Spinal cord (tissue), 10 donors: ENCODE measurements around the gene CREB5. TPM values are rescaled to one million over a fixed set of nuclear protein-coding genes. Genes with fewer than 3 reads are reported as not detected.

Source experiments
- DNase-seq, 6 donors: peaks; one replicate each; pipeline versions ENCODE4 v3.0.0 to v3.0.0-alpha.2; 2013 to 2015; ENCODE audit warnings: low spot score in 6 of 6, low read depth in 4 of 6
- H3K27ac ChIP-seq: one replicate; pipeline ENCODE4 v1.5.1; 2013; ENCODE audit warnings: low read depth, low read length, control low read depth
- H3K27me3 ChIP-seq: one replicate; pipeline ENCODE4 v1.6.1; 2013; ENCODE audit warnings: low read length; ENCODE audit not compliant: control insufficient read depth, insufficient read depth
- H3K36me3 ChIP-seq: one replicate; pipeline ENCODE4 v1.6.1; 2013; ENCODE audit warnings: low read length; ENCODE audit not compliant: control insufficient read depth, insufficient read depth
- H3K4me1 ChIP-seq: one replicate; pipeline ENCODE4 v1.6.1; 2013; ENCODE audit warnings: low read length; ENCODE audit not compliant: control insufficient read depth, insufficient read depth
- H3K4me3 ChIP-seq: one replicate; pipeline ENCODE4 v1.5.1; 2013; ENCODE audit warnings: low read depth, low read length, control low read depth
- H3K9me3 ChIP-seq: one replicate; pipeline ENCODE4 v1.6.1; 2013; ENCODE audit warnings: low read length; ENCODE audit not compliant: control insufficient read depth, insufficient read depth
- WGBS: methylation state at CpG from one replicate; pipeline ENCODE4 v1.1.5; 2013; ENCODE audit warnings: missing lambda C conversion rate; ENCODE audit not compliant: insufficient coverage; 5-methylcytosine and 5-hydroxymethylcytosine counted together
- polyA plus RNA-seq, 2 donors: library from polyadenylated mRNA; unstranded; fragments of 120-200 nt; gene quantifications; one replicate each; pipeline ENCODE4 v1.2.1, GENCODE V29; 2013; ENCODE audit not compliant: insufficient read length in 2 of 2
- total RNA-seq, 2 donors: library from RNA; depleted of rRNA in 1 of 2; stranded (reverse); fragments of 120-200 nt in 1 of 2; fragments of >200 nt in 1 of 2; gene quantifications; one replicate each; pipeline versions ENCODE4 v1.2.3 to v1.2.4, GENCODE V29; 2013 to 2014
- donor health status: healthy.

Gene CREB5
- total and polyA plus RNA-seq, 4 donors, result 15.3 to 34.3 (median 17.0) TPM

DNA sequence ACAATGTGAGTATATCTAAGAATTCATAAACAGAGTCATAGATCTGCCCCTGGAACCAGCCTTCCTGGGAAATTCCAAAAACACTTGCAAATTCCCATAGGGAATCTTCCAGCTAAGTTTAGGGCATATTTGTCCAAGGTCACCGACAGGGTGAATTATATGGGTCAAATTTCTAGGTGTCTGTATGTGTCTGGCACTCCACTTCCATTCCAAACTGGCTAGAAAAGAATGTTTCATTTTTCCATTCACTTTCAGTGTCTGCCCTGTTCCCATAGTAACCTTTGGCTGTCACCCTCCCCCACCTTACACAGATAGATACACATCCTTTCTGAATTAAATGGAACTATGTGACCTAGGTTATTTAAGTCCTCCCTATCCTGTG lies 230.9 kb downstream of the CREB5 start:
- Histone ChIP-seq H3K9me3 (no peaks in the 10 kb centered on the region), H3K36me3 (no peaks in the 10 kb centered on the region), H3K27ac (no peak overlapping the region), H3K4me1 (peaks cover 3% of the 10 kb centered on the region), H3K4me3 (no peak overlapping the region), H3K27me3 (no peaks in the 10 kb centered on the region)
- WGBS, result no CpG with 5 or more reads among the region's 1 CpG
- DNase-seq, result peak in 1 of 6 donors; percentile 35

DNA sequence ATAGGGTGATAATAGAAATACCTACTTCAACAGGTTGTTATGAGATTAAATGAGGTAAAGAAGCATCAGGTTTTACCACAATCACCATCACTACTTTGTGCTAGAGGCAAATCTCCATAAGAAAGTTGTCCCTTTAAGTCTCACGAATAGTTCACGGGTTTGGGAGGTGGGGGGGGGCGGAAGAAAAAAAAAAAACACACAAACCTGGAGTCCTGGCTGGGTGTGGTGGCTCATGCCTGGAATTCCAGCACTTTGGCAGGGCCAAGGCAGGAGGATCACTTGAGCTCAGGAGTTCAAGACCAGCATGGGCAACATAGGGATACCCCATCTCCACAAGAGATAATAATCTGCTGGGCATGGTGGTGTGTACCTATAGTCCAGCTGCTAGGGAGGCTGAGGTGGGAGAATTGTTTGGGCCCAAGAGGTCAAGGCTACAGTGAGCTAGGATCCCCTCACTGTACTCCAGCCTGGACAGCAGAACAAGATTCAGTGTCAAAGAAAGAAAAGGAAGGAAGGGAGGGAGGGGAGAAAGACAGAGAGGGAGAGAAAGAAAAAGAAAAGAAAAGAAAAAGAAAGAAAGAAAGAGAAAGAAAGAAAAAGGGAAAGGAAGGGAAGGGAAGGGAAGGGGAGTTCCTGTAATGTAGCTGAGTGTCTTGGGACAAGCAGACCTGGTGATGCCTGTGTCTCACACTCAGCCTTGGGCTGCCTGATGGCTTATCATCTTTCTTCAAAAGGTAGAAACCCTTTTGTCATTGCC lies 231.4 kb downstream of the CREB5 start:
- no CpG with 5 or more reads among the region's 3 CpGs for WGBS
- no peak overlapping the region for H3K4me3 ChIP-seq

DNA sequence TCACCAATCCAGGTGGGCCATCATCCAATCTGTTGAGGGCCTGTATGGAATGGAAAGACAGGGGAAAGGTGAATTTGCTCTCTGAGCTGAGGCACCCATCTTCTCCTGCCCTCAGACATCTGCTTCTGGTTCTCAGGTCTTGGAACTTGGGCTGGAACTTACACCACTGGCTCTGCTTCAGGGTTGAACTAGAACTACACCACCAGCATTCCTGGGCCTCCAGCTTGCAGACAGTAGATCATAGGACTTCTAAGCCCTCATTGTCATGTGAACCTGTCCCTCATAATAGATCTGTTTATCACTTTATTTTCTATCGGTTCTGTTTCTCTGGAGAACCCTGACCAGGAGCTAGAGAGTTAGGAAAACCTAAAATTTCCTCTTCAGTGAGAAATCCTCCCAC lies 233.5 kb downstream of the CREB5 start:
- Histone ChIP-seq H3K9me3 (no peaks in the 10 kb centered on the region), H3K36me3 (no peaks in the 10 kb centered on the region), H3K4me1 (peaks cover 3% of the 10 kb centered on the region), H3K27ac (no peak overlapping the region), H3K27me3 (no peaks in the 10 kb centered on the region), H3K4me3 (no peak overlapping the region)
- no CpG with 5 or more reads among the region's 1 CpG for WGBS
- no peak for DNase-seq

More for the DNA sequence above, 231.4 kb downstream of the CREB5 start:
- no peaks in the 10 kb centered on the region for H3K27me3 ChIP-seq
- H3K9me3 ChIP-seq, result no peaks in the 10 kb centered on the region
- H3K27ac ChIP-seq, result no peak overlapping the region
- DNase-seq, result no peak
- no peaks in the 10 kb centered on the region for H3K36me3 ChIP-seq
- peaks cover 3% of the 10 kb centered on the region for H3K4me1 ChIP-seq

DNA sequence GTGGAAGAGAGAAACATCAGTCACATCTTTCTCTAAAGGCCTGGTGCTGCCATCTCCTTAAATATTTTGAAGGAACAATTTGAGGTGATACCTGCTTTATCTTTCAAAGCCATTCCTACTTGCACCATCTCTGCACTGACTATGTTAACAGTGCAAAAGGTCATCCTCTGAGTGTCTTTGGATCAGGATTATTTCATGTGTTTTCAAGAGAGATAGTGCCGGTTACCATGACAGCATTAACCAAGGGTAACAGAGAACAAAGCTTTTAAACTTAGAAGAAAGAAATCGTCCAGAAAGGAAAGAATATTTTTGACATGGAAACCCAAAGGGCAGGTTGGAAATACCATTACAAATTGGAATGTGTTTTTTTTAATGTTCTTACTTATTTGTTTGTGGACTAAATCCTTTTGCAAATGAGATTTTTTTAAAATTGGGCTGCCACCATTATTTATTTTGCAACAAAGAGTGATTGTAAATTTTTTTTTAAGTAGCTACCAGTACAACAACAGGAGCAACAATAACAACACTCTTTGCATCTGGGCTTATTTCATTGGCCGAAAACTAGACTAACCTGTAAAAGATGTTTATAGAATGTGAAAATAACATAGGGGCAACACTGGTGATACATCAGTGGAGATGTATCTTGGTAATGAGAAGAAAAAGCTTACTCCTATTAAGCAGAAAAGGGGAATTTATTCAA lies 234.2 kb downstream of the CREB5 start:
- no peak overlapping the region for H3K27ac ChIP-seq
- 42% methylated on average over 2 of the region's 3 CpGs for WGBS
- peak in 1 of 6 donors; percentile 54 for DNase-seq
- H3K36me3 ChIP-seq, result no peaks in the 10 kb centered on the region
- H3K27me3 ChIP-seq, result no peaks in the 10 kb centered on the region
- H3K4me1 ChIP-seq, result peaks cover 3% of the 10 kb centered on the region
- H3K4me3 ChIP-seq, result no peak overlapping the region
- H3K9me3 ChIP-seq, result no peaks in the 10 kb centered on the region

DNA sequence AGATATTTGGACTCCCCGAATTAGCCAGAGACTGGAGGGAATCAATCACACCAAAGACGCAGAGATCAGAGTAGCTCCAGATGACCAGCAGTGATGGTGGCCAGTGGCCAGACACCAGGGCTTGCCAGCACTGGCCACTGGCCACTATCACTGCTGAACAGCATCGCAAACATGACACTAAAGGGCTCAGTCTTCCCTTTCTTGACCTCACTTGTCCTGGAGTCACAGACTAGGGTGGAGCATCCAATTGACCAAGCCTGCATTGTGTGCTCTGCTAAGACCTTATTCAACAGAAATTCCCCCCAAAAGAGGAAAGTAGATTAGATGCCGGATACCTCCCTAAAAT lies 234.7 kb downstream of the CREB5 start:
- no peaks in the 10 kb centered on the region for H3K27me3 ChIP-seq
- peaks cover 3% of the 10 kb centered on the region for H3K4me1 ChIP-seq
- H3K27ac ChIP-seq, result peak overlapping the region; percentile 22
- 45% methylated on average over 3 of the region's 4 CpGs for WGBS
- DNase-seq, result no peak
- H3K4me3 ChIP-seq, result no peak overlapping the region
- H3K36me3 ChIP-seq, result no peaks in the 10 kb centered on the region
- H3K9me3 ChIP-seq, result no peaks in the 10 kb centered on the region

DNA sequence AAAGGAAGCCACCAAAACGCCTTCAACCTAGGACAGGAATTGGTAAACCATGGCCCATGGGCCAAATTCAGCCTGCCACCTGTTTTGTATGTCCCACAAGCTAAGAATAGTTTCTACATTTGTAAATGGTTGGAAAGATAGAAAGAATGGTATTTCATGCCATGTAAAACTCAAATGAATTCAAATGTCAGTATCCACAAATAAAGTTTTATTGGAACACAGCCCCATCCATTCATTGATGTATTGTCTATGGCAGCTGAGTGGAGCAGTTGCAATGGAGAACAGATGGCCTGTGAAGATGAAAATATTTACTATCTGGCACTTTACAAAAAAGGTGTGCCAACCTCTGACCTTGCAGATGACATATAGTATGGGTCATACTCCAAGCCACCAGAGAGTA lies 236.9 kb downstream of the CREB5 start:
- Histone ChIP-seq H3K4me3 (no peak overlapping the region), H3K27ac (no peak overlapping the region), H3K36me3 (no peaks in the 10 kb centered on the region), H3K9me3 (no peaks in the 10 kb centered on the region), H3K4me1 (peaks cover 3% of the 10 kb centered on the region), H3K27me3 (no peaks in the 10 kb centered on the region)
- WGBS, result 100% methylated on average over 1 of the region's 1 CpG
- DNase-seq, result no peak

DNA sequence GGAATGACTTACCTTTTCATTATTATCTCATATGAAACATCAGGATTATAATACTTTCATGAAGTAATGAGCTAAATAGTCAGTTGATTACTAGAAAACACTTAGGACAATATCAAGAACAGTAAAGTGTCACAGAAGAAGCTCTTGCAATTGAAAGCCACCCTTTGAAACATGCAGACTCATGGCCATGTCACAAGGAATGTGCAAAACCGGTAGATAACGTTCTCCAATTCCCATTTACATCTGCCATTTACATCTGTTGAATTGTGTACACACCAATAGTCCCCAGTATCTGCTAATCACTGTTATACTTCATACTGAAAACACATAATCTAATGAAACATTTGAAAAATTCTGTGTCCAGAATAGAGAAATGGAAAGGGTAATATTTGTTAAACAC lies 237.5 kb downstream of the CREB5 start:
- no CpG with 5 or more reads among the region's 2 CpGs for WGBS
- Histone ChIP-seq H3K9me3 (no peaks in the 10 kb centered on the region), H3K27me3 (no peaks in the 10 kb centered on the region), H3K36me3 (no peaks in the 10 kb centered on the region), H3K4me3 (no peak overlapping the region), H3K27ac (no peak overlapping the region), H3K4me1 (peaks cover 3% of the 10 kb centered on the region)
- no peak for DNase-seq

DNA sequence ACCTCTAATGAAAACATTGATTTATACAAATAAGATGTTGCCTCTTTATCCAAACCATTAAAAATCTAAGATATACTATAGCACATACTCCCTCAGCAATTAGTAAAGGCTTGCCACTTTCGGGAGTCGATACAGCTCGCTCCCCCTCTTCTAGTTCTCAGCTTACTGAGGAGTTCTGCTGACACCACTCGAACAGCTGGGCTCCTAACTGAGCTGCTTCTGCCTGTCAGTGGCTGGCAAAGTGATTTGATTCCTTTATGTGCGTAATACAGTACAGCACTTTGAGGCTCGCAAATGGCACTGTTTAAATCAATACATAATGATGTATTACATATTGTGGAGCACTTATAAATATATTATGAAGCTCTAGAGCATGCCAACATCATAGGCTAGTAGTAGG lies 241.8 kb downstream of the CREB5 start:
- peak in 2 of 6 donors; percentile 48 to 80 for DNase-seq
- Histone ChIP-seq H3K9me3 (peaks cover under 1% of the 10 kb centered on the region), H3K27me3 (no peaks in the 10 kb centered on the region), H3K4me1 (no peaks in the 10 kb centered on the region), H3K4me3 (no peak overlapping the region), H3K36me3 (no peaks in the 10 kb centered on the region), H3K27ac (no peak overlapping the region)
- WGBS, result 54% methylated on average over 3 of the region's 6 CpGs

DNA sequence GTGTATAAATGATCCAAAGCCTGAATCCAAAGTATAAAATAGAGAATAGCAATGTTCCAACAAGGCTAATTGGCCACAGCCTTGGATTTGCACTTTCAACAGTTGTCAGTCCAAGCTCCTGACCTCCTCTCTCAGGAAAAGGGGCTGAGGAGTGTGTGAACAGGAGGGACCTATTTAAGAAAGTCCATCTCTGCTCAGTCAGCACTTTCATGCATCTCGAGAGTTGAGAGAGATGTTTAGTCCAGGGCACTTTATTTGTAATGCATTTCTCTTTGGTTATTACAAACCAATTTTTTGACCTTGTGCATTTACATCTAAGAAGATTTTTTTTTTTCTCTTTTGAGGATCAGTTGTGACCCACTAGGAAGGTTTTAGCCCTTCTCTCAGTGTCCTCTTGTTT lies 244.2 kb downstream of the CREB5 start:
- Histone ChIP-seq H3K4me3 (no peak overlapping the region), H3K9me3 (peaks cover 8% of the 10 kb centered on the region), H3K27ac (no peak overlapping the region), H3K4me1 (no peaks in the 10 kb centered on the region), H3K27me3 (no peaks in the 10 kb centered on the region), H3K36me3 (no peaks in the 10 kb centered on the region)
- no peak for DNase-seq
- no CpG with 5 or more reads among the region's 1 CpG for WGBS

DNA sequence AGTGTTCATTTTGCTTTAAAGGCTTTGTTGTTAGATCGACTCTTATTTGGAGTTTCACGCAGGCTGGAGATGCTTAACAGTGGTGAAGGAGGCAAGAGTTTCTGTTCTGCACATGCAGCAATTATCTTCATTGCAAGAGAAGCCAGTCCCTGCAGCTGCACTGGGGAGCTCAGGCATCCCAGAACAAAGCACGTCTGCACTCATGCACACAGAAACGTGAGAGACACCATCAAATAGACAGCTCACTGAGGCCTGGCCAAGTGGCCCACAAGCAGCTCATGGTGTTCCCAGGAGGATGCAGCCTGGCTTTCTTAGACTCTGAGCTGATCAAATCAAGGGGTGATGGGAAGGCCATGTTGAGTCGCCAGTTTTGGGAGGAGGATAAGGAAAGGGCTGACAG lies 246.1 kb downstream of the CREB5 start:
- no peak overlapping the region for H3K27ac ChIP-seq
- H3K4me3 ChIP-seq, result no peak overlapping the region
- H3K9me3 ChIP-seq, result peaks cover 8% of the 10 kb centered on the region
- no peaks in the 10 kb centered on the region for H3K4me1 ChIP-seq
- 32% methylated on average over 5 of the region's 5 CpGs for WGBS
- H3K27me3 ChIP-seq, result no peaks in the 10 kb centered on the region
- DNase-seq, result peak in 2 of 6 donors; percentile 64 to 75
- no peaks in the 10 kb centered on the region for H3K36me3 ChIP-seq
